Measurements from ENCODE around the gene KIAA0513. TPM values are rescaled to one million over a fixed set of nuclear protein-coding genes. Genes with fewer than 3 reads are reported as not detected.

KIAA0513 gene
- total RNA-seq, 1 donor, result 35.1 TPM

- Histone ChIP-seq H3K4me2 (ENCODE audit: insufficient read depth, low read length) (peak overlapping the region; percentile 30), H3K27me3 (ENCODE audit: insufficient read depth, low read length) (no peaks in the 10 kb centered on the region), H4K20me1 (ENCODE audit: insufficient read depth, low read length) (no peaks in the 10 kb centered on the region), H3K4me3 (ENCODE audit: insufficient read depth, low read length) (no peak overlapping the region), H2AFZ (ENCODE audit: low read length) (peak overlapping the region; percentile 22), H3K9me3 (ENCODE audit: low read depth, low read length) (no peaks in the 10 kb centered on the region), H3K36me3 (ENCODE audit: insufficient read depth, low read length) (no peaks in the 10 kb centered on the region), H3K27ac (ENCODE audit: low read depth, low read length) (no peak overlapping the region), H3K79me2 (ENCODE audit: insufficient read depth, low read length) (no peaks in the 10 kb centered on the region), H3K4me1 (ENCODE audit: insufficient read depth, low read length) (peaks cover 26% of the 10 kb centered on the region)
- DNase-seq (ENCODE audit: insufficient read length, low spot score, missing footprints), result no peak
- no peak for TF ChIP-seq CTCF (IDR thresholded peaks at IDR 0.05; ENCODE audit: extremely low read depth, low read depth, low read length)
Observed at GRCh38 chr16:85140455-85141012, 112.9 kb downstream of the KIAA0513 start.

- peak; percentile 26 for DNase-seq (ENCODE audit: insufficient read length, low spot score, missing footprints)
- no peak overlapping the region for H3K27ac ChIP-seq (ENCODE audit: low read depth, low read length)
Observed at GRCh38 chr16:85141491-85142128, 114.0 kb downstream of the KIAA0513 start.

GRCh38 chr16:85142129-85142513 is 114.5 kb downstream of the KIAA0513 start:
- Histone ChIP-seq H3K4me3 (ENCODE audit: insufficient read depth, low read length) (no peak overlapping the region), H3K9me3 (ENCODE audit: low read depth, low read length) (no peaks in the 10 kb centered on the region), H3K4me1 (ENCODE audit: insufficient read depth, low read length) (peaks cover 14% of the 10 kb centered on the region), H4K20me1 (ENCODE audit: insufficient read depth, low read length) (no peaks in the 10 kb centered on the region), H3K36me3 (ENCODE audit: insufficient read depth, low read length) (no peaks in the 10 kb centered on the region), H3K79me2 (ENCODE audit: insufficient read depth, low read length) (no peaks in the 10 kb centered on the region), H3K4me2 (ENCODE audit: insufficient read depth, low read length) (no peak overlapping the region), H3K27ac (ENCODE audit: low read depth, low read length) (no peak overlapping the region), H2AFZ (ENCODE audit: low read length) (no peak overlapping the region), H3K27me3 (ENCODE audit: insufficient read depth, low read length) (no peaks in the 10 kb centered on the region)
- no peak for TF ChIP-seq CTCF (IDR thresholded peaks at IDR 0.05; ENCODE audit: extremely low read depth, low read depth, low read length)
- peak; percentile 29 for DNase-seq (ENCODE audit: insufficient read length, low spot score, missing footprints)

More at GRCh38 chr16:85141491-85142128, 114.0 kb downstream of the KIAA0513 start:
- Histone ChIP-seq H3K4me2 (ENCODE audit: insufficient read depth, low read length) (no peak overlapping the region), H4K20me1 (ENCODE audit: insufficient read depth, low read length) (no peaks in the 10 kb centered on the region), H3K4me1 (ENCODE audit: insufficient read depth, low read length) (peaks cover 19% of the 10 kb centered on the region), H3K79me2 (ENCODE audit: insufficient read depth, low read length) (no peaks in the 10 kb centered on the region), H2AFZ (ENCODE audit: low read length) (no peak overlapping the region), H3K27me3 (ENCODE audit: insufficient read depth, low read length) (no peaks in the 10 kb centered on the region), H3K36me3 (ENCODE audit: insufficient read depth, low read length) (no peaks in the 10 kb centered on the region), H3K4me3 (ENCODE audit: insufficient read depth, low read length) (no peak overlapping the region), H3K9me3 (ENCODE audit: low read depth, low read length) (no peaks in the 10 kb centered on the region)
- no peak for TF ChIP-seq CTCF (IDR thresholded peaks at IDR 0.05; ENCODE audit: extremely low read depth, low read depth, low read length)

DNA sequence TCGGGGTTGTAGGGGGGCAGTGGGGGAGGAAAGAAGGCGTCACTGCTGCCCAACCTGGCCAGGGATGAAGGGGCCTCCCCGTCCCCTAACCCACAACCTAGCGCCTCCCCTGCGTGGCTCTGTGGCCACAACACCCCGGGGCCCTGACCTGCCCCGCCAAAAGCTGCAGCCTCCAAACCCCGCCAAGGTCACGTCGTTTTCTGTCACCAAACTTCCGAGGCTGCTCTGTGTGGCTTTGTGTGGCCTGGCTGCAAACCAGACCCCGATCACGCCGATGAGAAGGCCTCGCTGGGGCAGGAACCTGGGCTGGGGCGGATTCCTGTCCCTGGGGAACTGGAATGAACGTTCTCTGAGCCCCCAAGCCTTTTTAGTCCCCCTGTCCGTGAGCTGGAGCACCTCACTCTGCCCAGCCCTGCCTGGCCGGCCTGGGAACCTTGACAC is 115.2 kb downstream of the KIAA0513 start:
- Histone ChIP-seq H3K4me2 (ENCODE audit: insufficient read depth, low read length) (no peak overlapping the region), H3K36me3 (ENCODE audit: insufficient read depth, low read length) (no peaks in the 10 kb centered on the region), H3K4me3 (ENCODE audit: insufficient read depth, low read length) (no peak overlapping the region), H3K79me2 (ENCODE audit: insufficient read depth, low read length) (no peaks in the 10 kb centered on the region), H3K27me3 (ENCODE audit: insufficient read depth, low read length) (no peaks in the 10 kb centered on the region), H3K9me3 (ENCODE audit: low read depth, low read length) (no peaks in the 10 kb centered on the region), H3K27ac (ENCODE audit: low read depth, low read length) (no peak overlapping the region), H4K20me1 (ENCODE audit: insufficient read depth, low read length) (no peaks in the 10 kb centered on the region), H2AFZ (ENCODE audit: low read length) (no peak overlapping the region), H3K4me1 (ENCODE audit: insufficient read depth, low read length) (peaks cover 9% of the 10 kb centered on the region)
- DNase-seq (ENCODE audit: insufficient read length, low spot score, missing footprints), result peak; percentile 74
- TF ChIP-seq CTCF (IDR thresholded peaks at IDR 0.05; ENCODE audit: extremely low read depth, low read depth, low read length), result no peak

All from osteoblast (primary cell).